ENCODE results near the gene MACROD2. TPM values are rescaled to one million over a fixed set of nuclear protein-coding genes. Genes with fewer than 3 reads are reported as not detected.
"Not testable (repeated sequence)": the region's sequence is repeated elsewhere in the genome, so short reads cannot be mapped to it uniquely, and the experiment has no call there.

The MACROD2 gene
- total RNA-seq, 1 donor from 2014 or later = not detected

DNA sequence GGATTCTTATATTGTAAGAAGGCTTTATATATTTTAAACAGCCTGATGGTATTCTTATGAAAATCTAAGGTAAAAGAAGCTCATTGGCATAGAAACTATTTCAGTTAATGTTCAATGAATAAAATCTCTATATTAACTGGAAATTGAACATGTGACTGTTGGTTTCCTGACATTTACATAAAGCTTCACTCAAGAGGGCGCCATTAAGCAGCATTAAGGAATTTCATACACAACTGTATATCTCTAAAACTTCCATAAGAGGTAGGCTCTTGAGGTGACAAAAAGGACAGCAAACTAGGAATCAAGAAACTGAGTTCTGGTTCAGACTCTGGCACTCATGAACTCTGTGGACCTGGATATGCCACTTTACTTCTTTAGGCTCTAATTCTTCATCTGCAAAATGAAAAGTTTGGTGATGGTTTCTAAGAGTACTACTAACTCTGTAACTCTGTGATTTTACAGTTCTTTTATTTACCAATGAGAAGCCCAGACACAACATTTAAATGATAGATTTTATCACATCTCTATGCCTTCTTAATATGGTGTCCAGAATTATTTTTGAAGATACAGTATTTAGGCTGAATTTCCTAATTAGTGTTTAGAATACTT is 194.6 kb downstream of the MACROD2 start:
- intact Hi-C loops (cut with micrococcal nuclease) = no loop called here

DNA sequence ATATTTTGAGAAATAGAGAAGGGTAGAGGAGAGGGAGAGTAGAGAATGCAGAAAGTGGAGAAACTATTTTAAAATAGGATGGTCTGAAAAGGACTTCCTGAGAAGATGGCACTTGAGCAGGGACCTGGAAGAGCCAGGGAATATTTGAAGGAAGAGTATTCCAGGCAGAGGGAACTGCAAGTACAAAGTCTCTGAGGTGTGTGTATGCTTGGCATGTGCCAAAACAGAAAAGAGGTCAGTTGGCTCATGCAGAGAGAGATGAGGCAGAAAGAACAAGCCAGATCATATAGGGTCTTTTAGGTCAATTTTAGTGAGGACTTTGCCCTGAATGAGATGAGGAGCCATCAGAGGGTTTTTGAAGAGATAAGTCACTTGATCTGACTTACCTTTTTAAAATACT is 196.2 kb downstream of the MACROD2 start:
- intact Hi-C loops (cut with micrococcal nuclease) = no loop called here

DNA sequence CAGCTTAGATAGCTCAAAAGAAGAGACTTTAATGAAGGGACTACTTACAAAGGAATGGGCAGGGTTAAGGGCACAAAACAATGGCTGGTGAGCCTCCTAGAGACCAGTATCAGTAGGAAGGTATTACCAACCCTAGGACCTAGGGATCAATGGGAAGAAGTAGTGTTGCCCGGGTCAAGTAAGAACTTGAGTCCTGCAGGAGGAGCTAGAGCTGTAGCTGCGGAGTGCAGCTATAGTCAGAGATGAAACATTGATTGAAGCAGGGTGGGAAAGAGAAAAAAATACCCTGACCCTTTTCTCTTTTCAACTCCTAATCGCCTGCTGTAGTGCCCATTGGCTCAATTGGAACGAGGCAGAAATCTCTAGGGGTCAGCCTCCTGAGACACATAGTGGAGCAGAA is 198.1 kb downstream of the MACROD2 start:
- intact Hi-C loops (cut with micrococcal nuclease) = no loop called here

DNA sequence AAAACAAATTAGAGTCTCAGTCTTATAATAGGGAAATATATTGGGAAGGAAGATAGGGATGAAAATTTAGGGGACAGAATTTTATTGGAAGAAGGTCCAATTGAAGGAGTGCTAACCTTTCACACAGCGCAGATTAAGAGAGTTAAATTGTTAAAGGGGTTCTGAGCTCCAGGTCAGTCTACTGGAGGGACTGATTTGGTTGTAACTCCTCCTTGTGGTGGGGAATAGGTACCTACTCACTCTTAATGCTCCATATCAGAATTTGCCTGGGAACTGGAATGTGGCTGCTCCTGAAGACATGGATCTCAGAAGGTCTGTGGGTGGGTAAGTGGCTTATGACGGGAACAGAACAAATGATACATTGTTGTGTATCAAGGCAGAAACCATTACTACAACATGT is 198.6 kb downstream of the MACROD2 start:
- intact Hi-C loops (cut with micrococcal nuclease) = no loop called here

DNA sequence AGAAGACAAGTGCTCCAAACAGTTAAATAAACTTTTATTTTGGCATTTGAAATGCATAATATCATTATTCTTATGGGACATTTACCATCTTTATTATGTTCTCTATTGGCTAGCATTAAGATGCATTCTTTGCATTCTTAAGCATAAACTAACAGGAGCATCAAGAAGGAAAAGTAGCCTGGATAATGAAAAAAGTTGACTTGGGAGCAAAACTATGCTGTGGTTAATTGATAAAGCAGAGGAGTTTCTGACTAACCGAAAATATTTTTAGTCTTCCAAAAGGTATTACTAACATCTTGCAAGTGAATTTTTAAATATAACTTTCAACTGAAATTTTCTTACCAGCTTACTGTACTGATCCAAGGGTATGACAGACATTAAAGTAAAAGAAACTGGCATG is 201.8 kb downstream of the MACROD2 start:
- intact Hi-C loops (cut with micrococcal nuclease) = no loop called here

DNA sequence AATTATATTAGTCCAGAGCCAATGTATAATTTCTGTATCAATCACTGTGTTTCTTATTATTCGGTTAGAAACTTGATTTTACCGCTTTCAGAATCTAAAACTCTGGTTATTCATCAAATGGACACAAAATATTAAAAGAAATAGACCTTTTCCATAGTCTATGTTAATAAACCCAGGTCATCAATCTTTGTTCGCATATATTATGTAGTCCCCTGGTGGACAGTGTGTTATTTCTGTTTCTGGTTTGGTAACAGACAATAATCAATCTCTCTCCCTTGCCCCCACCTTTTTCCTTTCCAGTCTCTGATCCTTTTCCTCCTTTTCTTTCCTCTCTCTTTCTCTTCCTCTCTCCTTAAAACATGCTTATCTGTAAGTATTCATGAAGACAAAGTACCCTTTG is 203.1 kb downstream of the MACROD2 start:
- intact Hi-C loops (cut with micrococcal nuclease) = no loop called here

DNA sequence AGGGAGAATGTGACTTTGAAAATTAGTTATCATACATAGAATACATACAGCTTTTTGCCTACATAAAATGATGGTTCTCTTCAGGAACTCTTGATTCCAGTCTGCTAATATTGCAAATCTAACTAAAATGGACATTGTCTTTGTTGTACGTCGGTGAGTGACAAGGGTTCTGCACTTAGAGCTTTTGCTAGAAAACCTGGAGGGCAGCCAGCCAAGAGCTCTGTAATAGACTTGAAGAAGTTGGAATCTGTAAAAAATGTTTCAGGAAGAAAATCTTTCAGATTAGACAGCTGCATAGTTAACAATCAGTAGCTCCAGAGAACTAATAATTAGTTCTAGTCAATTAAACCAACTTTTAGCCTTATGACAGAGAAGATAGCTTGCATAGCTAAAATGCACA is 203.8 kb downstream of the MACROD2 start:
- intact Hi-C loops (cut with micrococcal nuclease) = no loop called here

DNA sequence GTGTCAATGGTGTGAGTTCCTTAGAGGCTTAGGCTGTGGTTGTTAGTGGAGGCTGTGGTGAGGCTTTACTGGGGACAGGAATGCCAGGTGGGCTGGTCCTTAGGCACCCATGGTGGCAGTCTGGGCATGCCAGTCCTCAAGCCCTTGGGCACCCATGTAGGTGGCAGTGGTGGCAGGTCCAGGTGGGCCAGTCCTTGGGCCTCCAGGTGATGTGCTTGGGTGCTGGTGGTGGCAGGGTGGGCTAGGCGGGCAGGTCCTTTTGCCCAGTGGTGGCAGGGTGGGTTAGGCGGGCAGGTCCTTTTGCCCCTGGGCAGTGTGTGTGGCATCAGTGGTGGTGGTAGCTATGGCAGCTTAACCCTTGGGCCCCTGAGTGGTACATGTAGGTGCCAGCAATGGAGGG is 208.3 kb downstream of the MACROD2 start:
- intact Hi-C loops (cut with micrococcal nuclease) = no loop called here

DNA sequence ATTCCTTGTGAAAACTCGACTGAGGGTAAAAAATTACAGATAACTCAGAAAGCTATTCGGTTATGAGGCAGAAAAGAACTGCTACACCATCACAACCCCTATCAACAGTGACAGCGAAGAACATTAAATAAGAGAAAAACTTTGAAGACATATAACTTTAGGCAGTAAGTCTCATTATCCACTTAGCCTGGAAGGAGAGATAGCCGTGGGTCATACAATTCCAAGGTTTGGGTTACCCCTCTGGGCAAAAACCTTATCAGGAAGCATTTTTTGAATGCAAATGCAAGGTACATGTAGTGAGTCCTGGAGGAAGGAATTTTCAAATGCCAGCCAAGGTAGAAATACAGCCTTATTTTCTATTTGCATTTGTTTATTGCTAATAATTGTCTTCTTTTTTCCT is 212.3 kb downstream of the MACROD2 start:
- intact Hi-C loops (cut with micrococcal nuclease) = no loop called here

DNA sequence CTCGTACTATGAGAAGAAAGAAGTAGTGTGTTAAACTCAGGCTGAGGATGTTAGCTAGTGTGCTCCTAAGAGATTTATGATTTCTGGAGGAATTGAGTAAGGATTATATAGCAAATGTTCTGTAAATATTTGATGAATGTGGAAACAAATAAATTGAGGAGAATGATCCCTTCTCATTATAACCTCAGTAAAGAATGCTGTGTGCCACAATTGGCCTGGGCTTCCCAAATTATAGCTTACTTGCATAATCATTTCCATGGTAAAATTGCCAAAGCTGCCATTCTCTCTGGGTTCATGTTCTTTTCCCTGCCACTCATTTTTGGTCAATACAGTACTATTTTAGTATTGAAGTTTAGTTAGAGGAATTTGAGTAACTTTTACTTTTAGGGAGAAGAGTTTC is 213.6 kb downstream of the MACROD2 start:
- intact Hi-C loops (cut with micrococcal nuclease) = no loop called here

DNA sequence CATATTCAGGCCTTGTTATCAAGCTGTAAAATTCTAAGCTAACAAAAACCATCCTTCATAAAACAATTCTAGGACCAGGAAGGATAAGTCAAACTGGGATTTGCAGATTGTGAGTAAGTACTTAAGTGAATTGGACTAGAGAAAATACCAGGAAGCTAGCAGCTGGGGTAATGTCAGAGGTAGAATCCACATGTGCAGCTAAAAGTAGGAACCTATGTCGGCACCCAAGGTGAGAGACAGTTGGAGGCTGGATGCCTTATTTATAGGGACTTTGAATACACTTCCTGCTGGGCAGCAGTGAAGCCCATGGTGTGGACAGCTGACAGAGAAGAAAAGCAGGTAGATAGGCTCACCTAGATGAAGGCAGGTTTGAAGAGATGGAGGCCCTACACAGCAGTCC is 214.8 kb downstream of the MACROD2 start:
- intact Hi-C loops (cut with micrococcal nuclease) = no loop called here

DNA sequence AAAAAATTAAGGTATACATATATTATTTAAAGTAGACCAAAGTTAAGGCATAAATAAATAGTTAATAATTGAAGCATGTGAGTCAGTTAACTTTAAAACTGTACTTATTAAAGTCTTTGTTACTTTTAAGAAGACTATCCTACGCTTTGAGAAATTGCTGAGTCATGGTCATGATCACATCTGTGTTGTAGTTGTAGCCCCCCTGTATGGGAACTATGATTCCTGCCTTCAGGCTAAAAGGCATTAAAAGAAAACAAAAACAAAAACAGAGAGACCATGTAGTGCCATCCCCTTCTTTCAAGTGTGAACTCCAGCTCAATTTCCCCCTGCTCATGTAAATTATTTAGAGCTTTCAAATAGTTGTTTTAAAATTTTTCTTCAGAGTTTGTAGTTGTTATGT is 218.7 kb downstream of the MACROD2 start:
- intact Hi-C loops (cut with micrococcal nuclease) = no loop called here

DNA sequence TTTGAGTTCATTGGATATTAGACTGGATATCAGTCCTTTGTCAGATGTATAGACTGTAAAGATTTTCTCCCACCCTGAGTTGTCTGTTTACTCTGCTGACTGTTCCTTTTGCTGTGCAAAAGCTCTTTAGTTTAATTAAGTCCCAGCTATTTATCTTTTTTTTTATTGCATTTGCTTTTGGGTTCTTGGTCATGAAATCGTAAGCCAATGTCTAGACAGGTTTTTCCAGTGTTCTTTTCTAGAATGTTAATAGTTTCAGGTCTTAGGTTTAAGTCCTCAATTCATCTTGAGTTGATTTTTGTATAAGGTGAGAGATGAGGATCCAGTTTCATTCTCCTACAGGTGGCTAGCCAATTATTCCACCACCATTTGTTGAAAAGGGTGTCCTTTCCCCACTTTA is 220.6 kb downstream of the MACROD2 start:
- intact Hi-C loops (cut with micrococcal nuclease) = not testable (repeated sequence)

DNA sequence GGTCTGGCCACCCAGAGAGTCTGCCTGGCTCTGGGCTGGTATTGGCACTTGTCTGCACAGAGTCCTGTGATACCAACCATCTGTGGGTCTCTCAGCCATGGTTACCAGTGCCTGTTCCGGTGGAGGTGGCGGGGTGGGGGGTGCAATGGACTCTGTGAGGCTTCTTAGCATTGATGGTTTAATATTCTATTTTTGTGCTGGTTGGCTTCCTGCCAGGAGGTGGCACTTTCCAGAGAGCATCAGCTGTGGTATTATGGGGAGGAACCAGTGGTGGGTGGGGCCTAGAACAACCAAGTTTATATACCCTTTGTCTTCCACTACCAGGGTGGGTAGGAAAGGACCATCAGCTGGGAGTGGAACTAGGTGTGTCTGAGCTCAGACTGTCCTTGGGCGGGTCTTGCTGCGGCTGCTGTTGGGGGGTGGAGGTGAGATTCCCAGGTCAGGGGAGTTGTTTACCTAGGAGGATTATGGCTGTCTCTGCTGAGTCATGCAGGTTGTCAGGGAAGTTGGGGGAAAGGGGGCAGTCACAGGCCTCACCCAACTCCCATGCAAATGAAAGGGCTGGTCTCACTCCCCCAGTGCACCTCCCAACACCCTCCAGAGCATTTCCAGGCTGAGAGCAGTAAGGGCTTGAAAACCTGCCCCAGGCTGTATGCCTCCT is 224.6 kb downstream of the MACROD2 start:
- intact Hi-C loops (cut with micrococcal nuclease) = no loop called here

DNA sequence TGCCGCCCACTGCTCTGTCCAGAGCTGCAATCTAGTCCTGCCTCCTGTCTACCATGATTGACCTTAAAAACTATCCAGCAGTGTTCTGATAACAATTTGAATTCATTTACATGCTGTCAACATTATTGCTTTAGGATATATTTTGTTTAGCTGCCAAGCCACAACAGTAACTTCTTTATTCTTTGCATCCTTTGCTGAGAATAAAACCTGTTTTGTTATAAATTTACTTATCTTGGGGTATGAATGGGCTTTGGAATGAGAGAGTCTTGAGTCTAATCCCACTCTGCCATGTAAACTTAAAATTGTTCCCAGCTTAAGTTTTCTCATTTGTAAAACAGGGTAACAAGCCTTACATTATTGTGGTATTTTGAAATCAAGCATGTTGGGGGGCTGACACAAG is 225.7 kb downstream of the MACROD2 start:
- intact Hi-C loops (cut with micrococcal nuclease) = no loop called here

DNA sequence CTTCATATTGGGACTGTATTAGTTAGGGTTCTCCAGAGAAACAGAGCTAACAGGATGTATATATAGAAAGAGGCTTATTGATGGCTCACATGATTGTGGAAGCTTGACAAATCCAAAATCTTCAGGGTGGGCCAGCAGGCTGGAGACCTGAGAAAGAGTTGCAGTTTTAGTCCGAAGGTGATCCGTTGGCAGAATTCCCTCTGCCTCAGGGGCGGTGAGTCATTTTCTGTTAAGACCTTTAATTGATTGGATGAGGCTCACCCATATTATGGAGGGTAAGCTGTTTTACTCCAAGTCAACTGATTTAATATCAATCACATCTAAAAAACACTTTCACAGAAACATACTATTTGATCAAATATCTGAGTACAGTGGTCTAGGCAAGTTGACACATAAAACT is 228.5 kb downstream of the MACROD2 start:
- intact Hi-C loops (cut with micrococcal nuclease) = no loop called here

DNA sequence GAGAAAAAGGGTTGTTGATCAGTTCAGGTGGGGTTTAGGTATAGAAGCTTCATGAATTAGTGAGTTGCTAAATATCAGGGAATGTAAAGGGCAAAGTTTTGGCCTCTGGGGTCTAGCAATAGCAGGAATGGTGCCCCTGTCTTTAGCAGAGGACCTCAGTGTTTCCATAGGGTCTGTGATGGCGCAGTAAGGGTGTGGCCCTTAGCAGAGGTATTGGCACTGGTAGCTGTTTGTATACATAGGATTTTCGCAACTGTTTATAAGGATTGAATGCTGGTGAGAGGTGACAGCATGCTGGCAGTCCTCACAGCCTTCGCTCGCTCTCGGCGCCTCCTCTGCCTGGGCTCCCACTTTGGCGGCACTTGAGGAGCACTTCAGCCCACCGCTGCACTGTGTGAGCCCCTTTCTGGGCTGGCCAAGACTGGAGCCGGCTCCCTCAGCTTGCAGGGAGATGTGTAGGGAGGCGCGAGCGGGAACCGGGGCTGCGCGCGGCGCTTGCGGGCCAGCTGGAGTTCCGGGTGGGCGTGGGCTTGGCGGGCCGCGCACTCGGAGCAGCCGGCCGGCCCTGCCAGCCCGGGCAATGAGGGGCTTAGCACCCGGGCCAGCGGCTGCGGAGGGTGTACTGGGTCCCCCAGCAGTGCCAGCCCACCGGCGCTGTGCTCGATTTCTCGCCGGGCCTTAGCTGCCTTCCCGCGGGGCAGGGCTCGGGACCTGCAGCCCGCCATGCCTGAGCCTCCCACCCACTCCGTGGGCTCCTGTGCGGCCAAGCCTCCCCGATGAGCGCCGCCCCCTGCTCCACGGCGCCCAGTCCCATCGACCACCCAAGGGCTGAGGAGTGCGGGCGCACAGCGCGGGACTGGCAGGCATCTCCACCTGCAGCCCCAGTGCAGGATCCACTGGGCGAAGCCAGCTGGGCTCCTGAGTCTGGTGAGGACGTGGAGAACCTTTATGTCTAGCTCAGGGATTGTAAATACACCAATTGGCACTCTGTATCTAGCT is 231.0 kb downstream of the MACROD2 start:
- intact Hi-C loops (cut with micrococcal nuclease) = not testable (repeated sequence)

DNA sequence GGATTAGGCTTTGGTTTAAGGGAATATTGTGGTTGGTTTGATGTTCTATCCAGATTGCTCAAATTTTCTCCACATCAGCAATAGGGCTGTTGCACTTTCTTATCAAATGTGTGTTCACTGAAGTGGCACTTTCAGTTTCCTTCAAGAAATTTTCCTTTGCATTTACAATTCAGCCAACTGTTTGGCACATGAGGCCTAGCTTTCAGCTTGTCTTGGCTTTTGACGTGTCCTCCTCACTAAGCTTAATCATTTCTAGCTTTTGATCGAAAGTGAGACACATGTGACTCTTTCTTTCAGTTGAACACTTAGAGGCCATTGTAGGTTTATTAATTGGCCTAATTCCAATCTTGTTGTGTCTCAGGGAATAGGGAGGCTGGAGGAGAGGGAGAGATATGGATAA is 237.3 kb downstream of the MACROD2 start:
- intact Hi-C loops (cut with micrococcal nuclease) = loop anchor here (10.0 kb wide), 1 partner anchor 72 kb away; no protein-coding TSS in a partner anchor

DNA sequence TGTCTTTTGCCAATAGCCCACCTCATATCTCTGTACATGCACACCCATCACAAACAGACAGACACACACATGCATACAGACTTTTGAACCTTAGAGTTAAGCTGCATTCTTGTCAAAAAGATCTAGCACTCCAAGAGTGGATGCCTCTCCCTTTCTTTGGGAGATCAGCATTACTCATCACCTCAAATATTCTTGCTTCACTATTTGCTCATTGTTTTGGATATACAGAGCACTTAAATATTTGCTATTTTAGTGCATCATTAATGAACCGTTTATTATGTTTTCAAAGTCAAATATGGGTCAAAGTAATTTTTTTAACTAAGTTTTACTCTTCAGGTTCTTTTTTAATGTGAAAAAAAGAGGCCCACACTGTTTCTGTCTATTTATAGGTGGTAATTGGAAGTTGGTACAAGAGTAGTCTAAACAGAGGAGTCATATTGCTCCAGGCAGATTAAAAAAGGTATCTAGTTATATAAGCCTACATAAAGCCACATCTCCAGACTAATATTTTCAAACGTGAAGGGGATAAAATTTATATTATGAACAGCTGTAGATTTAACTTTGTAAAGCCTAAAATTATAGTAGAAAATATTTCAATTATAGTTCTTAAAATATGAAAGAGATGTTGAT is 239.5 kb downstream of the MACROD2 start:
- intact Hi-C loops (cut with micrococcal nuclease) = loop anchor here (10.0 kb wide), 1 partner anchor 70 kb away; no protein-coding TSS in a partner anchor

DNA sequence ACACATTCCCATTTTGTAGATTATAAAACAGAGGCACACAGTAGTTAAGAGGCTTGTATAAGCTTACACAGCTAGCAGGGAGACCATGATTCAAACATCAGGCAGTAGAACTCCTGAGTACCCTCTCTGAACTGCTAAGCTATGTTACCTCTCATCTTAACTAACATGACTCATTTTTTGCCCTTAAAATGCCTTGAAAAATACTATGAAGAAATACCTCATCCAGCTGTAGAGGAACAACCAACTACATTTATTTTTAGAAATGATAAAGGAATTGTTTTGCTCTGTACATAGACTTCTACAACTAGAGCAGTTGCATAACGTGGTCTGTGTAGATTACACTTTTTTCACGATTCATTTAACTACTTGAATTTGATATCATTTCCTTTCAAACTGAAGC is 240.0 kb downstream of the MACROD2 start:
- intact Hi-C loops (cut with micrococcal nuclease) = loop anchor here (10.0 kb wide), 1 partner anchor 69 kb away; no protein-coding TSS in a partner anchor

DNA sequence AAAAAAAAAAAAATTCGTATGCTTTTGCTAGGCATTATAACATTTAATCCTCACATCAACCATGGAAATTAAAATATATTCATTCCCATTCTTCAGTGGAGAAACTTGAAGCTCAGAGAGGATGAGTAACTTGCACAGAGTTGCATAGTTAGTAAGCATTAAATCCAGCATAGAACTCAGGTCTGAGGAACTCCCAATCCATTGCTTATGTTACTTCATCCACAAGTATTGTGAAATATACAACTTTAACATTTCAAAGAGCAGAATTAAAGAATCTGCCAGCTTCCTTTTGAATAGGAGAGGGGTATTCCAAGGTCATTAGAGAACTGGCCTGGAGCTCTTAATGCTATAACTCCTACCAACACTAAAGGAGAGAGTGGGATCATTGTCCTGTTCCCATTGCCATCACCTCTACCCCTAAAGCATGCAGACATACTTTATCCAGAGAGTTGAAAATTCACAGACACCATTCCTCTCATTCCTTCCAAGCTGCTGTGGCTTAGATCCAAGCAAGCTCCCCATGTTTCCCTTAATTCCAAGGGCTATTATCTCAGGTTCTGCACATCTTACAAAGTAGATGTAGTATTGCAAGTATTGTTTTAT is 250.2 kb downstream of the MACROD2 start:
- intact Hi-C loops (cut with micrococcal nuclease) = no loop called here

All from T-helper 1 cell treated with Interleukin-12 subunit alpha and Interleukin-12 subunit beta and Interleukin-4 antibody, amounts not matched to agents 30 ng/mL and 1 ng/mL, for 36 hours (primary cell).